ENCODE data around the gene KIF23. TPM values are rescaled to one million over a fixed set of nuclear protein-coding genes. Genes with fewer than 3 reads are reported as not detected.

KIF23 gene
- total and polyA plus RNA-seq, 2 of the 4 experiments (the other 2 are of a cell fraction): 37.7 to 56.1 TPM

DNA sequence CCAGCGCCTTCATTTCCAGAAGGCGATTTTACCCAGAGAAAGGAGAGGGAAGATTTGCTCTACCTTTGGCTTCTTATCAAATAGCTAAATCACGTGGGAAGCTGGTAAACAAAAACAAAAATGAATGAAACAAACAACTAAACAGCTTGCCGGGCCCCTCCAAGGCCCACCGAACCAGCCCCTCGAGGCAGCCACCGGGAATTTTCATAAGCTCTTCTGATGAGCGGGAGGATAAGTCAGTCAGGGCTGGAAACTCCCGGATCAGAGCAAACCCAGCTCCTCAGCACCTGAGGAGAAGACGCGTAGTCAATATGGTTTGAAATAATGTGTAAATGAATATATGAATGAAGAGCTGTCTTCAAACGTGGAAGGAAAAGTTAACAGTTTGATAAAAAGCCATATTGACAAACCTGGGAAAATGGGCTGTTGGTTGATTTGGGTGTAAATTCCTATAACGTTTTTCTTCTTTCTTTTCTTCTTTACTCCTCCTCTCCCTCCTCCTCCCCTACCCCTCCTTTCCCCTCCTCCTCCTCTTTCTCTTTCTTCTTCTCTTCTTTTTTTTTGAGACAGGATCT is 49.1 kb downstream of the KIF23 start (continued):
- no peak for TF ChIP-seq CTCF (conservative IDR thresholded peaks at IDR 0.05; ENCODE audit: low read depth, low read length)
- no peak for TF ChIP-seq NFE2L2 (IDR thresholded peaks at IDR 0.05; ENCODE audit: low read depth, low read length)
- TF ChIP-seq MXI1 (IDR thresholded peaks at IDR 0.05; ENCODE audit: borderline replicate concordance, low read depth, low read length): no peak

- Histone ChIP-seq H3K4me2 (ENCODE audit: low read depth, low read length) (no peak overlapping the region), H2AK5ac (ENCODE audit: low read depth, low read length) (no peak overlapping the region), H2BK5ac (ENCODE audit: low read depth, low read length, poor library complexity, severe bottlenecking) (no peak overlapping the region), H3K56ac (ENCODE audit: extremely low read depth, insufficient read depth, low read length) (no peak overlapping the region), H2BK120ac (ENCODE audit: low read depth, low read length) (no peak overlapping the region), H3K79me1 (ENCODE audit: low read depth in 1 of 2, low read length in 2 of 2) (peaks cover 7% of the 10 kb centered on the region in 2 experiments), H3K9me1 (ENCODE audit: insufficient read depth, low read length) (peaks cover 9% of the 10 kb centered on the region), H3K14ac (replicated peaks; ENCODE audit: low read depth, low read length) (no peak overlapping the region), H3K27me3 (ENCODE audit: control insufficient read depth, insufficient read depth, low read length) (no peaks in the 10 kb centered on the region), H3K4ac (ENCODE audit: low read depth, low read length) (no peak overlapping the region), H4K8ac (ENCODE audit: low read depth in 2 of 2, low read length in 2 of 2) (no peak overlapping the region), H2BK15ac (ENCODE audit: low read depth, low read length) (0 out of 3 replicates have a peak overlapping the region, but pooled peaks have one; percentile 34), H4K5ac (ENCODE audit: low read depth, low read length) (no peak overlapping the region), H2AFZ (replicated peaks; ENCODE audit: low read length, poor library complexity) (no peak overlapping the region), H3K4me1 (ENCODE audit: control insufficient read depth, insufficient read depth, low read length) (peaks cover 9% of the 10 kb centered on the region), H3K9ac (ENCODE audit: low read depth, low read length) (no peak overlapping the region), H3K9me3 (ENCODE audit: control insufficient read depth, insufficient read depth, low read length) (no peaks in the 10 kb centered on the region), H2AK9ac (replicated peaks; ENCODE audit: low read depth, low read length, poor library complexity) (no peak overlapping the region), H2BK20ac (ENCODE audit: low read depth, low read length) (no peak overlapping the region), H3K36me3 (ENCODE audit: control insufficient read depth, insufficient read depth, low read length) (no peaks in the 10 kb centered on the region), H3K23ac (ENCODE audit: low read depth, low read length) (no peak overlapping the region), H4K20me1 (ENCODE audit: insufficient read depth, low read length) (no peaks in the 10 kb centered on the region; the same call in 1 of the 2 replicates), H3K18ac (ENCODE audit: low read depth, low read length) (no peak overlapping the region), H4K91ac (ENCODE audit: insufficient read depth, low read depth, low read length) (no peak overlapping the region), H3K27ac (ENCODE audit: insufficient read depth, low read length) (no peak overlapping the region), H3K4me3 (ENCODE audit: insufficient read depth, low read depth, low read length) (no peak overlapping the region)
- ChIA-PET POLR2A (ENCODE audit: unreplicated experiment) (no interaction called here), CTCF (interaction anchor here (0.5 to 1.4 kb wide), 3 partner anchors 9 to 486 kb away, joined by 3 to 4 read pairs (median 3); no protein-coding TSS in a partner anchor)
- DNase-seq: no peak
- TF ChIP-seq CEBPB (IDR thresholded peaks at IDR 0.05; ENCODE audit: low read depth, low read length): no peak
- TF ChIP-seq RFX5 (IDR thresholded peaks at IDR 0.05; ENCODE audit: low read depth, low read length): no peak
- TF ChIP-seq POLR2A (IDR thresholded peaks at IDR 0.05; ENCODE audit: low read depth, low read length): no peak
- no peak for TF ChIP-seq MAFK (IDR thresholded peaks at IDR 0.05; ENCODE audit: low read depth, low read length)
- no peak for TF ChIP-seq MXI1 (IDR thresholded peaks at IDR 0.05; ENCODE audit: borderline replicate concordance, low read depth, low read length)
- TF ChIP-seq RCOR1 (IDR thresholded peaks at IDR 0.05; ENCODE audit: insufficient replicate concordance, low read length): no peak
- TF ChIP-seq NFE2L2 (IDR thresholded peaks at IDR 0.05; ENCODE audit: low read depth, low read length): no peak
- no peak for TF ChIP-seq RAD21 (IDR thresholded peaks at IDR 0.05; ENCODE audit: low read length)
- TF ChIP-seq CHD1 (IDR thresholded peaks at IDR 0.05; ENCODE audit: low read depth, low read length): no peak
- TF ChIP-seq, protein P1, sequence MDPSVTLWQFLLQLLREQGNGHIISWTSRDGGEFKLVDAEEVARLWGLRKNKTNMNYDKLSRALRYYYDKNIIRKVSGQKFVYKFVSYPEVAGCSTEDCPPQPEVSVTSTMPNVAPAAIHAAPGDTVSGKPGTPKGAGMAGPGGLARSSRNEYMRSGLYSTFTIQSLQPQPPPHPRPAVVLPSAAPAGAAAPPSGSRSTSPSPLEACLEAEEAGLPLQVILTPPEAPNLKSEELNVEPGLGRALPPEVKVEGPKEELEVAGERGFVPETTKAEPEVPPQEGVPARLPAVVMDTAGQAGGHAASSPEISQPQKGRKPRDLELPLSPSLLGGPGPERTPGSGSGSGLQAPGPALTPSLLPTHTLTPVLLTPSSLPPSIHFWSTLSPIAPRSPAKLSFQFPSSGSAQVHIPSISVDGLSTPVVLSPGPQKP (IDR thresholded peaks at IDR 0.05; ENCODE audit: borderline replicate concordance, low read depth, low read length): no peak
- no peak for TF ChIP-seq MAZ (IDR thresholded peaks at IDR 0.05; ENCODE audit: borderline replicate concordance, low read depth, low read length)
- TF ChIP-seq FOS (IDR thresholded peaks at IDR 0.05; ENCODE audit: low read depth, low read length): no peak
- BruUV-seq (replicated peaks): no TSS peak
- dilution Hi-C loops (cut with HindIII; ENCODE audit: low sequenced_read_pairs, unreplicated experiment) (no loop called here), intact Hi-C loops (cut with micrococcal nuclease) (no loop called here), in situ Hi-C loops (cut with MboI; ENCODE audit: low sequenced_read_pairs) (no loop called here)
- ATAC-seq (ENCODE audit: low read depth): no peak
- no CpG with 5 or more reads among the region's 1 CpG for WGBS, 2 experiments (ENCODE audit: extremely low coverage in 2 of 2, insufficient read length in 1 of 2)
Observed at GRCh38 chr15:69465253-69465652, 51.1 kb downstream of the KIF23 start.

All from IMR-90 (cell line).